Ovary (tissue), 3 donors: Measurements from ENCODE around the gene UTP4.

Experiments
- CTCF ChIP-seq, 3 donors: fragments of 450-650 bp in 2 of 3; fragments of 200-600 bp in 1 of 3; IDR thresholded peaks; one replicate each; pipeline versions ENCODE4 v1.5.1 to v1.8.0; 2016 to 2022; ENCODE audit warnings: antibody characterized with exemption in 3 of 3, mild to moderate bottlenecking in 1 of 3
- EP300 ChIP-seq: sonication (generic); formaldehyde crosslinking; IDR thresholded peaks from one replicate; pipeline ENCODE4 v1.6.1; 2017; ENCODE audit warnings: antibody characterized with exemption
- POLR2A ChIP-seq: fragments of 450-650 bp; IDR thresholded peaks from one replicate; pipeline ENCODE4 v1.6.1; 2017; ENCODE audit warnings: antibody characterized with exemption, mild to moderate bottlenecking, moderate library complexity
- donor health status: DM: no; HTN: no; CAD: no.

GRCh38 chr16:69188236-69188549 is 55.7 kb downstream of the UTP4 start:
- TF ChIP-seq CTCF (IDR thresholded peaks at IDR 0.05) = no peak
- no peak for TF ChIP-seq POLR2A
- no peak for TF ChIP-seq EP300
